PC-9 (cell line): ENCODE data around the gene UBE2D3.

Experiments
- EZH2 ChIP-seq: fragments of 200-600 bp; sonication (generic); IDR thresholded peaks from 2 replicates; pipeline ENCODE4 v1.8.0; 2017; ENCODE audit warnings: antibody characterized with exemption, low read depth
- TF ChIP-seq, protein P1 (sequence below): fragments of 200-600 bp; sonication (generic); conservative IDR thresholded peaks from 2 replicates; pipeline ENCODE4 v1.6.1; 2017; ENCODE audit warnings: mixed run types, antibody characterized with exemption, mild to moderate bottlenecking, moderate library complexity

DNA sequence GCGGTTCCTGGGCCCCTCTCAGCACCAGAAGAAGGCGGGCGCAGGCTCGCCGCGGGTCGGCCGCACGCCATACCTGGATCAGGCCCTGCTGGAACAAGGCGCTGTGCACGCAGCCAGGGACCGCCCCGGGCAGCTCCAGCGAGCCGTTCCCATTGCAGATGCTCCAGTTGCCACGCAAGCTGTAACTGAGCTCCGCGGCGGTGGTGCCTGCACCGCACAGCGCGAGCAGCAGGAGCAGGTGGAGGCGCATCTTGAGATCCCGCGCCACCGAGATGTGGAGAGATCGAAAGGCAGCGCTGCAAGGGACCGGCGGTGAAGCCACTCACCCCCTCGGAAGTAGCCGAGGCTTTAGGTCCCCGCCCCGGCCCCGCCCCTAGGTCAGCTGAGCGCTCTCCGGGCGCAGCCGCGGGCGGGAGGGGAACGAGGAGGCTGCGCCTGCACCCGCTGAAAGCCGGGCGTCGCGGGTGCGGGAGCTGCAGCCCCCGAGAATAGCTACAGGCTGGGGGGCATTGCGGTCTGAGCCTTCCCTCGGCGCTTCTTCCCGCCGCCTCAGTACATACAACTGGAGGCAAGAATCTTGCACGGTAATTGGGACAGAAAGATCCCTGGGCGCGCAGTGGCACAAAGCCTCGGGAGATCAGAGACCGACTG, 66.6 kb downstream of the UBE2D3 start, which contains the start of gene MANBA:
- TF ChIP-seq, protein P1, sequence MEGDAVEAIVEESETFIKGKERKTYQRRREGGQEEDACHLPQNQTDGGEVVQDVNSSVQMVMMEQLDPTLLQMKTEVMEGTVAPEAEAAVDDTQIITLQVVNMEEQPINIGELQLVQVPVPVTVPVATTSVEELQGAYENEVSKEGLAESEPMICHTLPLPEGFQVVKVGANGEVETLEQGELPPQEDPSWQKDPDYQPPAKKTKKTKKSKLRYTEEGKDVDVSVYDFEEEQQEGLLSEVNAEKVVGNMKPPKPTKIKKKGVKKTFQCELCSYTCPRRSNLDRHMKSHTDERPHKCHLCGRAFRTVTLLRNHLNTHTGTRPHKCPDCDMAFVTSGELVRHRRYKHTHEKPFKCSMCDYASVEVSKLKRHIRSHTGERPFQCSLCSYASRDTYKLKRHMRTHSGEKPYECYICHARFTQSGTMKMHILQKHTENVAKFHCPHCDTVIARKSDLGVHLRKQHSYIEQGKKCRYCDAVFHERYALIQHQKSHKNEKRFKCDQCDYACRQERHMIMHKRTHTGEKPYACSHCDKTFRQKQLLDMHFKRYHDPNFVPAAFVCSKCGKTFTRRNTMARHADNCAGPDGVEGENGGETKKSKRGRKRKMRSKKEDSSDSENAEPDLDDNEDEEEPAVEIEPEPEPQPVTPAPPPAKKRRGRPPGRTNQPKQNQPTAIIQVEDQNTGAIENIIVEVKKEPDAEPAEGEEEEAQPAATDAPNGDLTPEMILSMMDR: no peak
- no peak for TF ChIP-seq EZH2
